Hepatocyte (in vitro differentiated cells): Measurements from ENCODE around the gene POU4F1.

ENCODE experiments used
- EZH2 ChIP-seq: fragments of 200-600 bp; sonication (generic); IDR thresholded peaks from 2 replicates; pipeline ENCODE4 v1.6.1; 2016; ENCODE audit warnings: antibody characterized with exemption, mild to moderate bottlenecking, borderline replicate concordance
- EZH2phosphoT487 ChIP-seq: fragments of 200-600 bp; sonication (generic); IDR thresholded peaks from one replicate; pipeline ENCODE4 v1.6.1; 2018; ENCODE audit warnings: antibody characterized with exemption, mild to moderate bottlenecking, low read depth, moderate library complexity; ENCODE audit not compliant: unreplicated experiment, severe bottlenecking
- TF ChIP-seq, protein P1 (sequence below): fragments of 200-600 bp; sonication (generic); IDR thresholded peaks from 2 replicates; pipeline ENCODE4 v1.5.1; 2016; ENCODE audit warnings: antibody characterized with exemption, mild to moderate bottlenecking; ENCODE audit not compliant: poor library complexity

DNA sequence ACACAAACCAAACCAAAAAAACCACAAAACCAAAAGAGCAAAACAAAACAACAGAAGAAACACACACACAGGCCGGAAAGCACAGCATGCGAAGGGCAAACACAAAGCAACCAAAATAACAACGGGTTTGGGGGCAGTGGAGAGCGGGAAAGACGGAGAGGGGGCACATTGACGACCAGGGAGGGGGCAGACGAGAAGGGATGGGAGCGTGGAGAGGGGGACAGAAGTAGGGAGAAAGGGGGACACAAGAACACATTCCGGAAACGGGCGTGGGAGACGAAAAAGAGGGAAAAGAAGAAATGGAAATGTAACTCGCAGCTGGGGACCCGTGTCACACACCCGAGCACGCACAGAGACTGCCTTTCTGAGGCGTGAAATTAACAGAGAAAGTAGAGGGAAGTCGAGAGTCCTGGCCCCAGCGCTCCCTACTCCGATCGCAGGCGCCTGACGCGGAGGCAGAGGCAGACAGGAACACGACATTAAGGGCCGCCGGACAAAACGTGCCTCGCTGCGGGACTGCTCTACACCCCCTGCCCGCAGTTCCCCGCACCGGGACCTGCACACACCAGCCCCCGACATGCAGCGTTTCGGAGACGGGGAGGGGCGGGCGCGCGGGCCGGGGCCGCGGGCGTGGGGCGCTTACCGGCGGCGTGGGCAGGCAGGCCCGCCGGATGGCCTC, 652 bp downstream of the POU4F1 start:
- TF ChIP-seq, protein P1, sequence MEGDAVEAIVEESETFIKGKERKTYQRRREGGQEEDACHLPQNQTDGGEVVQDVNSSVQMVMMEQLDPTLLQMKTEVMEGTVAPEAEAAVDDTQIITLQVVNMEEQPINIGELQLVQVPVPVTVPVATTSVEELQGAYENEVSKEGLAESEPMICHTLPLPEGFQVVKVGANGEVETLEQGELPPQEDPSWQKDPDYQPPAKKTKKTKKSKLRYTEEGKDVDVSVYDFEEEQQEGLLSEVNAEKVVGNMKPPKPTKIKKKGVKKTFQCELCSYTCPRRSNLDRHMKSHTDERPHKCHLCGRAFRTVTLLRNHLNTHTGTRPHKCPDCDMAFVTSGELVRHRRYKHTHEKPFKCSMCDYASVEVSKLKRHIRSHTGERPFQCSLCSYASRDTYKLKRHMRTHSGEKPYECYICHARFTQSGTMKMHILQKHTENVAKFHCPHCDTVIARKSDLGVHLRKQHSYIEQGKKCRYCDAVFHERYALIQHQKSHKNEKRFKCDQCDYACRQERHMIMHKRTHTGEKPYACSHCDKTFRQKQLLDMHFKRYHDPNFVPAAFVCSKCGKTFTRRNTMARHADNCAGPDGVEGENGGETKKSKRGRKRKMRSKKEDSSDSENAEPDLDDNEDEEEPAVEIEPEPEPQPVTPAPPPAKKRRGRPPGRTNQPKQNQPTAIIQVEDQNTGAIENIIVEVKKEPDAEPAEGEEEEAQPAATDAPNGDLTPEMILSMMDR = no peak
- peak; percentile 92 for TF ChIP-seq EZH2phosphoT487
- peak; percentile 96 for TF ChIP-seq EZH2
